ENCODE data around the gene NUS1.

- TF ChIP-seq CTCF (IDR thresholded peaks at IDR 0.05): no peak
- no peak for TF ChIP-seq ZFX (IDR thresholded peaks at IDR 0.05; ENCODE audit: borderline replicate concordance)
Observed at GRCh38 chr6:117687021-117687648, 11.9 kb downstream of the NUS1 start.
